DOHH2 (cell line): ENCODE measurements around the gene YIF1A.

Experiments used
- H3F3A ChIP-seq: fragments of 200-600 bp; sonication (generic), shearing (Covaris generic); 2 replicates; pipeline ENCODE4 v1.6.0; 2016; ENCODE audit warnings: antibody characterized with exemption, mild to moderate bottlenecking; ENCODE audit not compliant: control insufficient read depth, insufficient read depth
- H3K27ac ChIP-seq: fragments of 200-600 bp; sonication (generic); 2 replicates; pipeline ENCODE4 v1.5.1; 2014; ENCODE audit warnings: low read depth, mild to moderate bottlenecking, low read length, moderate library complexity
- H3K27me3 ChIP-seq: fragments of 200-600 bp; sonication (generic); 2 replicates; pipeline ENCODE4 v1.6.1; 2014; ENCODE audit warnings: mild to moderate bottlenecking, low read length, mixed read lengths; ENCODE audit not compliant: control insufficient read depth
- H3K36me3 ChIP-seq: fragments of 200-600 bp; sonication (generic); 2 replicates; pipeline ENCODE4 v1.6.1; 2014; ENCODE audit warnings: mild to moderate bottlenecking, low read length, moderate library complexity, mixed read lengths; ENCODE audit not compliant: control insufficient read depth
- H3K4me1 ChIP-seq: fragments of 200-600 bp; sonication (generic); 2 replicates; pipeline ENCODE4 v1.6.1; 2014; ENCODE audit warnings: mild to moderate bottlenecking, low read length, mixed read lengths; ENCODE audit not compliant: control insufficient read depth
- H3K4me2 ChIP-seq: fragments of 200-600 bp; sonication (generic); 2 replicates; pipeline ENCODE4 v1.6.0; 2014; ENCODE audit warnings: mild to moderate bottlenecking, low read length, moderate library complexity
- H3K4me3 ChIP-seq: fragments of 200-600 bp; sonication (generic); 2 replicates; pipeline ENCODE4 v1.5.1; 2014; ENCODE audit warnings: mild to moderate bottlenecking, low read length, mixed read lengths
- H3K79me2 ChIP-seq: fragments of 200-600 bp; sonication (generic); 2 replicates; pipeline ENCODE4 v1.6.1; 2014; ENCODE audit warnings: mild to moderate bottlenecking, low read length, mixed read lengths; ENCODE audit not compliant: control insufficient read depth
- H3K9me2 ChIP-seq: fragments of 200-600 bp; sonication (generic); replicated peaks from 2 replicates; pipeline ENCODE4 v1.6.1; 2014; ENCODE audit warnings: mild to moderate bottlenecking, low read length, mixed read lengths; ENCODE audit not compliant: control insufficient read depth
- H3K9me3 ChIP-seq: fragments of 200-600 bp; sonication (generic); 2 replicates; pipeline ENCODE4 v1.6.1; 2014; ENCODE audit warnings: antibody characterized with exemption, low read length, mixed read lengths; ENCODE audit not compliant: control insufficient read depth, insufficient read depth
- H4K20me1 ChIP-seq: fragments of 200-600 bp; sonication (generic); 2 replicates; pipeline ENCODE4 v1.6.0; 2014; ENCODE audit warnings: low read depth, mild to moderate bottlenecking, antibody characterized with exemption, low read length, moderate library complexity; ENCODE audit not compliant: control insufficient read depth, insufficient read depth
- CTCF ChIP-seq: fragments of 200-600 bp; sonication (generic); IDR thresholded peaks from one replicate; pipeline ENCODE4 v1.5.1; 2014; ENCODE audit warnings: antibody characterized with exemption, mild to moderate bottlenecking, low read depth, low read length; ENCODE audit not compliant: poor library complexity, severe bottlenecking
- EZH2phosphoT487 ChIP-seq: fragments of 200-600 bp; sonication (generic); IDR thresholded peaks from 2 replicates; pipeline ENCODE4 v1.6.1; 2017; ENCODE audit warnings: borderline replicate concordance, mild to moderate bottlenecking, antibody characterized with exemption, low read length, moderate library complexity, mixed read lengths

Gene YIF1A

GRCh38 chr11:66287889-66288670 lies 863 bp downstream of the YIF1A start:
- H4K20me1 ChIP-seq = no peaks in the 10 kb centered on the region
- H3K79me2 ChIP-seq = peaks cover 17% of the 10 kb centered on the region
- TF ChIP-seq CTCF (no peak), EZH2phosphoT487 (no peak)
- peak overlapping the region; percentile 92 for H3K4me2 ChIP-seq
- H3K9me3 ChIP-seq = no peaks in the 10 kb centered on the region
- no peaks in the 10 kb centered on the region for H3F3A ChIP-seq
- H3K36me3 ChIP-seq = peaks cover 7% of the 10 kb centered on the region
- peak overlapping the region; percentile 41 for H3K27ac ChIP-seq
- H3K27me3 ChIP-seq = peaks cover 12% of the 10 kb centered on the region
- peak overlapping the region; percentile 95 for H3K4me3 ChIP-seq
- H3K9me2 ChIP-seq = no peaks in the 10 kb centered on the region
- peaks cover 28% of the 10 kb centered on the region for H3K4me1 ChIP-seq

- Histone ChIP-seq H3K9me3 (no peaks in the 10 kb centered on the region), H3K4me2 (peak overlapping the region; percentile 92), H3F3A (no peaks in the 10 kb centered on the region), H3K4me1 (peaks cover 34% of the 10 kb centered on the region), H3K9me2 (no peaks in the 10 kb centered on the region), H3K36me3 (peaks cover 7% of the 10 kb centered on the region), H3K4me3 (peak overlapping the region; percentile 95; the same call in 1 of the 2 replicates), H4K20me1 (no peaks in the 10 kb centered on the region), H3K27ac (no peak overlapping the region), H3K27me3 (peaks cover 6% of the 10 kb centered on the region; the same call in 1 of the 2 replicates), H3K79me2 (peaks cover 17% of the 10 kb centered on the region)
- TF ChIP-seq EZH2phosphoT487 (no peak), CTCF (no peak)
Measured at GRCh38 chr11:66287211-66287888, 1.6 kb downstream of the YIF1A start.

- H3K4me3 ChIP-seq = no peak overlapping the region
- H4K20me1 ChIP-seq = no peaks in the 10 kb centered on the region
- peaks cover 17% of the 10 kb centered on the region for H3K79me2 ChIP-seq
- H3K9me2 ChIP-seq = no peaks in the 10 kb centered on the region
- H3K36me3 ChIP-seq = peaks cover 7% of the 10 kb centered on the region
- TF ChIP-seq EZH2phosphoT487 (no peak), CTCF (no peak)
- H3F3A ChIP-seq = no peaks in the 10 kb centered on the region
- no peak overlapping the region for H3K4me2 ChIP-seq
- H3K9me3 ChIP-seq = no peaks in the 10 kb centered on the region
- H3K27me3 ChIP-seq = peaks cover 2% of the 10 kb centered on the region; the same call in 1 of the 2 replicates
- peaks cover 40% of the 10 kb centered on the region for H3K4me1 ChIP-seq
- H3K27ac ChIP-seq = no peak overlapping the region
Measured at GRCh38 chr11:66286699-66287098, 2.2 kb downstream of the YIF1A start.
